NCI-H748 (cell line): ENCODE results near the gene NBEA.
"Not testable (repeated sequence)": the region's sequence is repeated elsewhere in the genome, so short reads cannot be mapped to it uniquely, and the experiment has no call there.

ENCODE experiments used
- DNase-seq: peaks from one replicate; lab custom pipeline; 2025; ENCODE audit not compliant: unreplicated experiment; lab: John Stamatoyannopoulos, UW

Gene NBEA

DNA sequence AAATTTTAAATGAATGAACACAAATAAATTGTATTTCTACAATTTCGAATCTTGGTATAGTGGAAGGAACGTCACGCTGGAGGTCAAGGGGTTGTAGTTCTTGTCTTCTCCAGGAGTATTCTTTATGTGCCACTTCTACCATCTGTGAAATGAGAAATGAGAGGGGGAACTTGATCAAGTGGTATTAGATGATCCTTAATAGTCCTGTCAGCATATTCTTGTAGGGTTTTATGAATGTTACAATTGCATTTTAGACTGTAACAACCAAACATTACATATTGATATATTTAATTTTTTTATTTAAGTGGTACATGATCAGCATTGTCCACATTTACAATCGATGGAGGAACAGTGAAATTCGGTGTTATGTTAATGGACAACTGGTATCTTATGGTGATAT, 113.6 kb downstream of the NBEA start:
- no peak for DNase-seq

DNA sequence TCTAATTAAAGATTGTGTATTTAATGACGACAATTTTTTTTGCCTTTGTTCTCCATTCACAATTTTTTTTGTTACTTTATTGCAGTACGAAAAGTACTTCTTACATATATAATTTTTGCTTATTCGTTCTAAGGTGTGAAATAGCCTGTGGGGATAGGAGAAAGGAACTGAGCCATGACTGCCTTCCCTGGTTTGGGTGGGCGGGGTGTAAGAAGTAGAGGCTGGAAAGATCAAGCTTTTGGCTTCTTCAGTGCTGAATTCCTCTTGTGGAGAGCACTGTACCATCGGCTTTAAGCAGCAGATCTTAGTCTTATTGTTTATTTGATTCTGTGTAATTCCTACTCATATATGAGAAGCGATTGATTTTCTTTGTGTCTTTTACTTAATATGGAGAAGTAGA, 115.8 kb downstream of the NBEA start:
- no peak for DNase-seq

DNA sequence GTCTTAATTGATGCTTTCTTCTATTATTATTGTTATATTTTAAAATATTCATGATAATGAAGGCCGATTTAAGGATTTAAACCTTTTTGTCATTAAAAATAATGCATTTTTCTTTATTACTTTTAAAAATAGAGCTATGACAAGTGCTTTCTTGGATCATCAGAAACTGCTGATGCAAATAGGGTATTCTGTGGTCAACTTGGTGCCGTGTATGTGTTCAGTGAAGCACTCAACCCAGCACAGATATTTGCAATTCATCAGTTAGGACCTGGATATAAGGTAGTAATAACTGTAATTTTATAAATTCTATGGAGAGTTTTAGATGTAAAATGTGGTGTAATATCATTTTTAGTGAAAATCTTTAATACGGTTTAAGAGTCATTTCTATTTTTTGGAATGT, 116.5 kb downstream of the NBEA start:
- DNase-seq: not testable (repeated sequence)

DNA sequence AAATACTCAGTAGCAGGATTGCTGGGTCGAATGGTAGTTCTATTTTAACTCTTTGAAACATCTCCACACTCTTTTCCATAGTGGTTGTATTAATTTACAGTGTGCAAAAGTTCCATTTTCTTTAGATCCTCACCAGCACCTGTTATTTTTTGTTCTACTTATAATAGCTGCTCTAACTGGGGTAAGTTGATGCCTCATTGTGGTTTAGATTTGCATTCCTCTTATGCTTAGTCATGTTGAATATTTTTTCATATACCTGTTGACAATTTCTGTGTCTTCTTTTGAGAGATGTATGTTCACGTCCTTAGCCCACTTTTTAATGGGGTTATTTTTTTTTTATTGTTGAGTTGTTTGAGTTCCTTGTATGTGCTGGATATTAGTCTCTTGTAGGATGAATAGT, 144.6 kb downstream of the NBEA start:
- DNase-seq: no peak

DNA sequence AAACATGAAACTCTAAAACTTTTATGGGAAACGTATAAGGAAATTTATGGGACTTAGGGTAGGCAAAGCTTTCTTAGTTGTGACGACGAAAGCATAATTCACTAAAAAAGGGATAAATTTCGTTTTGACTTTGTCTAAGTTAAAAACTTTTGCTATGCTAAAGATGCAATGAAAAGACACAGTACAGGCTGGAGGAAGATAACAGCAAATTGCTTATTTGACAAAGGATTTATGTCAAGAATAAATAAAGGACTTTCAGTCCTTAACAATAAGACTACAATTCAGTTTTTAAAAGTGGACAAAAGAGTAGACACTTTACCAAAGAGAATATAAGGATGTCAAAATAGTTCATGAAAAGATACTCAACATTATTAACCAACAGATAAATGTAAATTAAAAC, 150.2 kb downstream of the NBEA start:
- DNase-seq: no peak

DNA sequence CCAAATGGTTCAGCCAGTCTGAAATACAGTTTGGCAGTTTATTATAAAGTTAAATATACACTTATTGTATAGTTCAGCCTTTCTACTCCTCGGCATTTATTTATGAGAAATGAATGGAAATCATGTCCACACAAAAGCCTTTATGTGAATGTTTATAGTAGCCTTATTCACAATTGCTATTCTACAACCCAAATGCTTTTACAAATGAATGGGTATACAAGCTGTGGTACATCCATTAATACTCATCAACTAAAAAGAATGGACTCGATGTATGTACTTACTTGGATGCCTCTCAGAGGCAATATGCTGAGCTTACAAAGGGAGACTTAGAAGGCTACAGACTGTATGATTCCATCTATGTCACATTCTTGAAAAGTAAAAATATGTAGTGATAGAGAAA, 150.7 kb downstream of the NBEA start:
- no peak for DNase-seq

DNA sequence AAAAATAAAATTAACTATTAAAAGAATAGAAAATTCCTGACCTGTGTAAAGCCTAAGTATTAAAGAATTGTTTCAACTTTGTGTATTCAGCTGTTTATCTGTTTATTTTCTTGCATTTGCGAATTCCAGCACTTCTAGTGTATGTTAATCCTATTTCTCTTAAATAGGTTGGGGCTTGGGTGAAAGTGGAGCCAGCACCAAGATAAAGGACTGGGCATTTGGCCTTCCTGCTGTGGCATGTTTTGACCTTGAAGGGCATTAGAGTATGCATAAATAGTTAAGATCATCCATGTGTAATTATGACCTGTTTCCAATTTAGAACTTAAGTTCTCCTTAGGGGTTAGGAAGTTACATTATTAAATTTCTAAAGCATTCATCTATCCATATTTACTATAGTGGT, 151.3 kb downstream of the NBEA start:
- no peak for DNase-seq

DNA sequence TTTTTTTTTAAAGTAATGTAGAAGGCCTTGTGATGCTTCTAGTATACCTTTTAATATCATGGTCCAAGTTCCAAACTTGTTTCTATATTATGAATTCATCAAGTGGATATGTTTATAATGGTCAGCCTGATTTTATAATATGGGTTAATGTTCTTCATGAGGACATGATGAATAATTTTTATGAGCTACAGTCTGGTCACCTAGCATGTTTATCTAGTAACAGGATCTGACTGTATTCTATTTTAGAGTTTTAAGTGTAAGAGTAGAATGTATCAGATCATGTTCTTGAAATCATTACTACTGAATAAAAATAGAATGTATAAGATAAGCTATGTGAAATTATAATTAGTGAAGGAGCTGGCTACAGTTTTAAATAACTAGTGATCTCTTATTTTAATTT, 164.7 kb downstream of the NBEA start:
- DNase-seq: not testable (repeated sequence)

DNA sequence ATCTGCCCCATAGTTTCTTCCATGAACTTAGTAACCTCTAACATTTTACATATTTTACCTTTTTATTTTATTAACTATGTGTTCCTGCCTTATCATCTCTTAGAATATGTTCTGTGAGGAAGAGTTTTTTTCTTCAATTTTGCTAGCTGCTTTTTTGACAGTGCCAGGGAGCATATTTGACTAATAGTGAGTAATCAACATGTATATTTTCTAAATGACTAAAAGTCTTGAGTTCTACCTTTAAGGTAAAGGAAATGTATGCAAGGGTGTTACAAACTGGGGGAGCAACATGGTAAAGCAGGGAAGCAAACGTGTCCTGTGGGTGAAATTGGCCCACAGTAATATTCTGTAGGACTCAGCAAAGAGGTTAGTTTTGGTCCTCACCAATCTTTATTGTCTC, 165.5 kb downstream of the NBEA start:
- DNase-seq: no peak

DNA sequence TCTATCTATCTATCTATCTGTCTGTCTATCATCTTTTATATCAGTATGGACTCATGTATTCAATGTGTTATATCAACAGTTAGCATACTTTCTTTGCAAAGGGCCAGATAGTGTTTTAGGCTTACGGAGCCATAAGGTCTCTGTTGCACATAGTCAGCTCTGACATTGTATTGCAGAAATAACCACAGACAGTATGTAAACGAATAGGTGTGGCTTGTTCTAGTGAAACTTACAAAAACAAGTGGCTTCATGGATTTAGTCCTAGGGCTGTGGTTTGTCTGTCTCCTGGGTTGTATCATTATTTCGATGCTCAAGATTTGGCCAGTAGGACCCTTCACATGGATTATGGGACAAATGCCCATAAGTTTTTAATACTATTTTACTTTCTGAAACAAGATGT, 171.5 kb downstream of the NBEA start:
- not testable (repeated sequence) for DNase-seq

DNA sequence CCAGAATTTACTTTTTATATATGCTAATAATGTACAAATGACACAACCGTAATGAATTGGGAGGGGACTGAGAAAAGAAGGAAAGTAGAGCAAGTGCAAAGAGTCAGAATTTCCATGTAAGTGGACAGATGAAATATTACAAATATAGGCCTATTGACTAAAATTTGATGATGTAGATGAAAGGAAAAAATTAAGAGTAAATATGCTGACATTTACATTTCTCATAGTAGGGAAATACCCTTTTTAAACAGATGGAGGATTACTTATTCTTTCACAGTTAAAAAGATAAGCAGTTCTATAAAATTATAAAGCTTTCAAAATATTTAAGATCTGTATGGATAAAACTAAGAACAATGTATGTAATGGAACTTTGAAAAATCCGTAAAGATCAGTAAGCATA, 185.4 kb downstream of the NBEA start:
- DNase-seq: no peak

DNA sequence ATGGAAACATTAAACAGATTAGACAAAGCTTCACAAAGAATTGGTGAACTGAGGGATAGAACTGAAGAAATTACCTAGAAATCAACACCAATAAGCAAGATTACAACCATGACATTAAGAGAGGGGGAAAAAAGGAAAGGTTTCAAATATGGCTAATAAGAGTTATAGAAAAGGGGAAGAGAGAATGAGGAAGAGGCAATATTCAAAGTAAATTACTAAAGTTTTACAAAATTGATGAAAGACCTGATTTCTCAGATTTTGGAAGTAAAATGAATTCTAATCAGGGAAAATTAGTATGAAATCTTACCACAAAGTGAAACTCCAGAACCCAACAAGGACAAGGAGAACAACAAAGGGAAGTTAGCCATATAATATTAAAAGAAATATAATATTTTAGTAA, 187.4 kb downstream of the NBEA start:
- no peak for DNase-seq

DNA sequence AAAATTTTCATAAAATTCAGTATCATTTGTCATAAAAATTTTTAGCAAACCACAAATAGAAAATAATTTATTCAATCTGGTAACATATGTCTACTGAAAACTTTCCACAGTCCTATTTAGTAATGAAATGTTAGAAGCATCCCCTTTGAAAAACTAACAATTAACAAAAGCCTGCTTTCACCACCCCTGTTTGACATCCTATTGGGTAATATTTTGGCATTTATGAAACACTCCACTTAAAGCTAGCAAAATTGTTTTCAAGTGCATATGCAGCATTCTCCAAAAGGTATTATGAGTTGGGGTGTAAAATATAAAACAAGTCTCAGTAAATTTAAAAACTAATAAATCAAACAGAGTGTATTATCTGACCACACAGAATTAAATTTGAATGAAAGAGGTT, 189.4 kb downstream of the NBEA start:
- DNase-seq: no peak

DNA sequence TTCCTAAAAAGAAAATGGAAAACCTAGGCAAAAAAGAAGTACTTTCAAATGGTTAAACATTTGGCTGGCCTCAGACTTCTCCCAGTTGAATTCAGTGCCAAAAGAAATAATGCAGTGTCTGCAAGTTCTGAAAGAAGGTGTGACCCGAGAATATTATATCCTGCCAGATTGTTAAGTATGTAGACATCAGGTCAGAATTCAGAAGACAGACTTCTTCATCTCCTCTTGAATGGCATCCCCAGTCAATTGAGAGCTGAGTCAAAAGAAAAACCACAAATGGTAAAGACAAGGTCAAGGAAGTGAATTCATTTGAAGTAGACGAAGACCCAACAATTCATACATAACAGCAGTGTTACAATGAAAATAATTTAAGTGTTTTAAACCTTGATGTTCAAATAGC, 194.5 kb downstream of the NBEA start:
- DNase-seq: no peak

DNA sequence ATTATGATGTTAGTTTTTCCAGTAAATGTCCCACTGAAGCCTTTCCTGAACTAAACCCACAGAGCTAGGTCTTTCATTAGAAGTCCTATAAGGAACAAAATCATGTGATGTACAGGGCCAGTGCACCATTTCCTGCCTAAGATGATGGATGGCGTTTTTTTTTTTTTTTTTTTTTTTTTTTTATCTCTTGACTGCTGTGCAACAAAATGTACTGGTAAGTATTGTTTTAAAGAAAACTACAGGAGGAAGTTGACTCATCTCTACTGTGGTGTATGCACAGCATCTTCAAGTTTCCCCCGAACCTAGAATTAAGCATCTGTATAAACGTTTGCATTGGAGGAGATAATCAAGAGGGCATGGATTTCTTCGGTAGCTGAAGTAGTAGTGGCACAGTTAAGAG, 197.5 kb downstream of the NBEA start:
- peak; percentile 26 for DNase-seq

DNA sequence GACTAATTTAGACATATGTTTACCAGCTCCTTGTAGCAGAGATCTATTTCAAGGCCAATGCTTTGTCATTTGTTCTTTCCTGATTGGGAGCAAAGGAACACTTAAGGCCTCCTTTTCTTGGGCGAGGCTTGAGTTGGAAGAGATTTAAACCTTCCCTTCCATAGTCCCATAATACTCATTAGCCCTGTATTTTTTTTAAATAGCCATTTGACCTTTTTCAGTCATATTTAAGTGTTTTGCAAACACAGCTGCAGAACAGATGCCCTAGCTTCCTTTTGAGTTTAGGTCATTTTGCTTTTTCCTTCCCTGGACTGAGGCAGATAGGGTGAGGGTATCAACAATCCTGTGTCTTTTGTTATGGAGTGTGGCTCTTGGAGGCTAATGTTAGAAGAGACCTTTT, 198.3 kb downstream of the NBEA start:
- DNase-seq: peak; percentile 88

DNA sequence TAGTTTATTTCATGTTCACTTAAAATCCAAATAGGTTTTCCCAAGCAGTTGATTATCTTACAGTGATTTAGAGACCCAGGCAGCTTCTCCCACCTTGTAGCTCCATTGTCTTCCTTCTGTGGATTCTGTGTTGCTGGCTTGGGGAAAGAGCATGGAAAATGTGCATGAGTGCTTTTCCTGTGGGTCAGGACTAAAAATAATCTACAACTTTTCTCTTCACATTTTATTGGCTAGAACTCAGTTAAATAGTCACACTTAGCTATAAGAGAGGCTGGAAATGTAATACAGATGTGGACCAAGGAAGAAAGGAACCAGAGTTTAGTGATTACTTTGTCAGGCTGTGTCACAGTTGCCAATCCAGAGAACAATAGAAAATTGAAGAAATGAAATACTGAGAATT, 198.8 kb downstream of the NBEA start:
- no peak for DNase-seq

DNA sequence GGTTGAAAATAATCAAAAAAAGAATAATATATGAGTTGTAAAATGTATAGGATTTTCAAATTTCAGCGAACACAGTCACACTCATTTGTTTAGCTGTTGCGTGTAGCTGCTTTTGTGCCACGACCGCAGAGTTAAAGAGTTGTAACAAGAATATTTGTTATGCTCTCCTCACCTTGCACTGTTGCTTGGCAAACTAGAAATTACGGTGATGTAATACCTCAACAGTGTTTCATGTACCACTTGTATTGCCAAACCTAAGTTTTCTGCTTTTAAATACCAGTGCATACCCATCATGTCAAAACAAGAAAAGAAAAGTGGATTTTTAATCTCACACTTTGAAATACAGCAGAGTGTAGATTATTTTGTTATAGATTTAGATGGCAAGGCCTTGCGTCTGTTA, 201.1 kb downstream of the NBEA start:
- DNase-seq: no peak

DNA sequence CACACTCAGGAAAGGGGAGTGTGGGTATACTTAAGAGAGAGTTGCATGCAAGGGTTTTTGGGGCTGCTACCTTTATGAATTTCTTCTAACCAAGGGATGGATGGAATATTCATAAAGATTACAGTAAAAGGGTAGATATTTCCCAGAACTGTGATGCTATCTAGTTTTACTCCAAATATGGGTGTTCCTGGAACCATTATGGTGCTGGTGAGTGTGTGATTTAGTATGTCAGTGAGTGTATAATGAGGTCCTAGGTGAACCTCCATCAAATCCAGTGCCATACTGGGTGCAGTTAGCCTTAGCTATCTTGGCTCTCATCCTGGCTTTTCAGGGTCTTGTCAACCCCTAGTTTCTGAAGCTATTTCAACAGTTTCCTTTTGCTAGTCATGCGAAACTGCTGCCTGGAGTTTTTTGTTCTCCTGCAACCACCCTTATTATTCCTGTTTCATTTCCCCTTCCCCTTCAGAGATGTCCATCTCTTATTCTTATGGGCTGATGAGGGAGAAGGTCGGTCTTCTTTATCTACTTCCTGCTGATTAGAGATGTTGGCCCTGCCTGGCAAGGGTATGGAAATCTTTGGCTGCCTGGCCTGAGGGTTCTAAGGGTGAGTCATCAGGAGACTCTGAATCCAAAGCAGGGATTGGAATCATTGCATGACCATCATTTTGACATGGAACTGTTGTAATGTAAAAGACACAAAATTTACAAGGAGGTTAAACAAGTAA, 202.3 kb downstream of the NBEA start:
- DNase-seq: no peak

DNA sequence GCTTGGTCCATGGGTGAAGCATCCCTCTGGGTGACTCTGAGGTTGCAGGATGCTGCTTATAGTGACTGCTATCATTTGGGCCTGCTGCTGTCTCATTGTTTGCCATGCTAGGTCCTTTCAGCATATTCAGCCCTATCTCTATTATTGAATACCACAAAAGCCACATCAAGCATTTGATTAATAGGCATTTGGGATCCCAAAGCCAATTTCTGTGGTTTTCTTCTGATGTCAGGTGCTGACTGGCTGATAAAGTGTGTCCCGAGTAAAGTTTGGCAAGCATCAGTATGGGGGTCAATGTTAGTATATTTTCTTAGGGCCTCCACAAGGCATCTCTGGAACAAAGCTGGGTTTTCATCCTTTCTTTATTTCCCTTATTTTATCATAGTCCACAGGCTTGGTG, 204.6 kb downstream of the NBEA start:
- DNase-seq: no peak

DNA sequence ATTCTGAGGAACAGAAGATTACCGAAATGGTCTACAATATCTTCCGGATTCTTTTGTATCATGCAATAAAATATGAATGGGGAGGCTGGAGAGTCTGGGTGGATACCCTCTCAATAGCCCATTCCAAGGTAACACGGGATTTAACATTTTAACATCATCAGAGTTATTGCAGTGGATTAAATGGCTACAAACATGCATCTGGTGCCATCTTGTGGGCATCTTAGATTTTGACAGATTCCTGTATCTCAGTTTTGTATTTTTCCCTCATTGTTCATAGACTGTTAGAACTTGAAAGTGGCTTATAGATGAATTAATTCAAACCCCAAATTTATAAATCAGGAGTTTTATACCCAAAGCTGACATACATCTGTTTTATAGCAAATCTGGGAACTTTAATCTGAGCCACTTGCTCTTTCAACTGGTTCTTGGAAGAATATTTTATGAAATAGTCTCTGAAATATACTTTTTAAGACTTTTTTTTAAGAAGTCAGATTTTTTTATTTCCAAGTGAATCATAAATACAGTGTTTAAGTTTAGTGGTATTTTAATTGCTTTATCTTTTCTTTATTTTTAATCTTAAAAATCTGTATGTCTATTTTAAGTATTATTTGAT, 215.2 kb downstream of the NBEA start:
- DNase-seq: peak; percentile 73

DNA sequence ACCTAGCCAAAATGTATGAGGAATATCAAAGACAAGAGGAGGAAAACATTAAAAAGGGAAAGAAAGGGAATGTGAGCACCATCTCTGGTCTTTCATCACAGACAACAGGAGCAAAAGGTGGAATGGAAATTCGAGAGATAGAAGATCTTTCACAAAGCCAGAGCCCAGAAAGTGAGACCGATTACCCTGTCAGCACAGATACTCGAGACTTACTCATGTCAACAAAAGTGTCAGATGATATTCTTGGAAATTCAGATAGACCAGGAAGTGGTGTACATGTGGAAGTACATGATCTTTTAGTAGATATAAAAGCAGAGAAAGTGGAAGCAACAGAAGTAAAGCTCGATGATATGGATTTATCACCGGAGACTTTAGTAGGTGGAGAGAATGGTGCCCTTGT, 217.0 kb downstream of the NBEA start:
- DNase-seq: no peak

DNA sequence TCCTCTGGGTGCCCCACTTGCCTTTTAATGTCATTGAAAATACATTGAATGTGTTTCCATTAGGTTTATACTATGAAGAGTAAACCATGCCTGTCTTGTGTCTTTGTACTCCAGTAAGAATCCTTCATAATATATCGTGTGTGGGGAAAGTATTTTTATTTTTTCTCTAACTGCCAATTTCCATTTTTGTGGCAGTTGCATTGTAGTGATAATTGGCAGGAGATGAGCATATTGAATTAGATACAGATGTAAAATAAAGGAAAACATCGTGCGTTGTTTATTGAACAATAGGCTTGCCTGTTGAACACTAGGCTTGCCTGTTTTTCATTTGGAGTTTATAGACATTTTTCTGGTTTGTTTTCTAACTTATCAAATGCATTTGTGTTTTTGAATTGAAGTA, 218.8 kb downstream of the NBEA start:
- no peak for DNase-seq
